ENCODE results near the gene TIMP4.

The TIMP4 gene

DNA sequence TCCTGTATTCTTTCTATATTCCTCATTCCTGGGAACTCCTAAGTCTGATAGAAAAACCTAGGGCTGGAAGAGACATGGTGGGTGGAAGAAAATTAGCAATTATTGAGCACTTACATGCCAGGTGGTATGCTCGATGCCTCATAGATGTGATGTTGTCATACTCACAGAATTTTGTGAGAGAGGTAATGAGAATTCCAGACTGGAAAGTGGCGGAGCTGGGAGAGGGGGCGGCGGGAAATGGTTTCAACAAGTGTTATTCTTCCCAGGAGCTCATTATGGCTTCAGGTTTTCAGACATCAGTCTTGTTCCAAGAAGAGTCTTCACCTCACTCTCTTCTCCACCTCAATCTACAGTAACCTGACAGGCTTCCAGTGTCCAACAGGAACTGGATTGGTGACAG is 16.2 kb downstream of the TIMP4 start:
- Histone ChIP-seq H3K27me3 (ENCODE audit: control insufficient read depth in 1 of 2, insufficient read depth in 2 of 2, low read length in 2 of 2) (no peaks in the 10 kb centered on the region), H3K36me3 (ENCODE audit: insufficient read depth, low read length) (no peaks in the 10 kb centered on the region), H3K4me3 (ENCODE audit: low read depth in 1 of 2, low read length in 2 of 2) (no peak overlapping the region), H3K4me1 (ENCODE audit: insufficient read depth, low read length) (no peaks in the 10 kb centered on the region), H3K27ac (ENCODE audit: low read depth, low read length) (no peak overlapping the region), H3K9me3 (ENCODE audit: low read length) (no peaks in the 10 kb centered on the region), H3K9ac (ENCODE audit: low read length) (no peak overlapping the region)

DNA sequence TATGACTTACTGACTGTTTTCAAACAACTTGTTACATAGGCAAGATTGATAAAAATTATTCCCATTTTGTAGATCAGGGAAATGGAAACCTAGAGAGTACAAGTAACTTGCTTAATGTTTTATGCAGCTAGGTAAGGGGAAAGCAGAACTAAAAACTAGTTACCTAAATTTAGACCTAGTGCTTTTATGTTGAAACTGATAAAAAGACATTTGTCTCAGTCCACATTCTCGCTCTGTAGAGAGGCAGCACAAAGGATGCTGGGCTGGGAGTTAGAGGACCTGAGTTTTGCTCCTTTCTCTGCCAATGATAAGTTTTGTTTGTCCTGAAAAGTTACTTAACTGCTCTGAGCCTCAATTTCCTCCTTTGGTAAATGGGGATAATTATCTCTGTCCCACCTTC is 17.4 kb downstream of the TIMP4 start:
- no peak overlapping the region for H3K4me3 ChIP-seq (ENCODE audit: low read depth in 1 of 2, low read length in 2 of 2)
- no peak overlapping the region for H3K27ac ChIP-seq (ENCODE audit: low read depth, low read length)
- no peaks in the 10 kb centered on the region for H3K4me1 ChIP-seq (ENCODE audit: insufficient read depth, low read length)
- no peaks in the 10 kb centered on the region for H3K27me3 ChIP-seq (ENCODE audit: control insufficient read depth in 1 of 2, insufficient read depth in 2 of 2, low read length in 2 of 2)
- H3K9ac ChIP-seq (ENCODE audit: low read length): no peak overlapping the region
- H3K36me3 ChIP-seq (ENCODE audit: insufficient read depth, low read length): no peaks in the 10 kb centered on the region
- no peaks in the 10 kb centered on the region for H3K9me3 ChIP-seq (ENCODE audit: low read length)

DNA sequence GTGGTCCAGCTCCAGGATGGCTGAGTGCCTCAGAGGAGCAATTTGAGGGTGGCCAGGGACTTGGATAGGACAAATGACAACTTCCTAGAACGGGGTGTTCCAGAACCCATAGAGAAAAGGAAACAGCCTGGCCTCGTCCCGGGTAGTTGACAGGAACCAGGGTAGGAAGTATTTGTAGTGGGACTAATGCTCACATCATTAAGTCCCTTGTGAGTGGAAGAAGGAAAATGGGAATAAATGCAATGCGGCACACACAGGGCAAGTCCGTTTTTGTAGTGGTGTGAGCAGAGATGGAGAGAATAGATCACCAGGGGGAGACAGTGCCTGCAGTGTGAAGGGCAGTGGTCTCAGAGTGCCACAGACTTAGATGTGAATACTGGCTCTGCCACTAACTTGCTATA is 19.6 kb downstream of the TIMP4 start:
- Histone ChIP-seq H3K9ac (ENCODE audit: low read length) (no peak overlapping the region), H3K9me3 (ENCODE audit: low read length) (no peaks in the 10 kb centered on the region), H3K4me3 (ENCODE audit: low read depth in 1 of 2, low read length in 2 of 2) (no peak overlapping the region), H3K27ac (ENCODE audit: low read depth, low read length) (no peak overlapping the region), H3K36me3 (ENCODE audit: insufficient read depth, low read length) (no peaks in the 10 kb centered on the region), H3K27me3 (ENCODE audit: control insufficient read depth in 1 of 2, insufficient read depth in 2 of 2, low read length in 2 of 2) (no peaks in the 10 kb centered on the region), H3K4me1 (ENCODE audit: insufficient read depth, low read length) (no peaks in the 10 kb centered on the region)

DNA sequence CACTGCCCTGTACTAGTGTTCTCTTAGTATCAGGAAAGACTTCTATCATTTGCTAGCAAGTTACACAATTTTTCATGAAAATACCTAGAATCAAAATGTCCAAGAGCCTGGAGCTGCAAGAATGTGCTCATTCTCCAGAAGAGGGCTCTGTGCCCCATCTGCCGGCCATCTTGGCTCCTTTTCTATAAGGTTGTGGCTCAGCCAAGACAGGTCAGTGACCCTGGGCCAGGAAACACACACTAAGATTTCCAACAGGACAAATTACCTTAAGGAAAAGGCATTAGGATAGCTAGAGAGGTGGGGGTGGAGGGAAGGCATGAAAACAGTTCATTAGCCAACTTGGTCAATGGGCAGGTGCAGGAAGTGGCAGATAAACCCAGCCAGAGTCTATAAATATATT is 20.7 kb downstream of the TIMP4 start:
- Histone ChIP-seq H3K27me3 (ENCODE audit: control insufficient read depth in 1 of 2, insufficient read depth in 2 of 2, low read length in 2 of 2) (no peaks in the 10 kb centered on the region), H3K9ac (ENCODE audit: low read length) (no peak overlapping the region), H3K4me1 (ENCODE audit: insufficient read depth, low read length) (no peaks in the 10 kb centered on the region), H3K9me3 (ENCODE audit: low read length) (no peaks in the 10 kb centered on the region), H3K27ac (ENCODE audit: low read depth, low read length) (no peak overlapping the region), H3K36me3 (ENCODE audit: insufficient read depth, low read length) (no peaks in the 10 kb centered on the region), H3K4me3 (ENCODE audit: low read depth in 1 of 2, low read length in 2 of 2) (no peak overlapping the region)

DNA sequence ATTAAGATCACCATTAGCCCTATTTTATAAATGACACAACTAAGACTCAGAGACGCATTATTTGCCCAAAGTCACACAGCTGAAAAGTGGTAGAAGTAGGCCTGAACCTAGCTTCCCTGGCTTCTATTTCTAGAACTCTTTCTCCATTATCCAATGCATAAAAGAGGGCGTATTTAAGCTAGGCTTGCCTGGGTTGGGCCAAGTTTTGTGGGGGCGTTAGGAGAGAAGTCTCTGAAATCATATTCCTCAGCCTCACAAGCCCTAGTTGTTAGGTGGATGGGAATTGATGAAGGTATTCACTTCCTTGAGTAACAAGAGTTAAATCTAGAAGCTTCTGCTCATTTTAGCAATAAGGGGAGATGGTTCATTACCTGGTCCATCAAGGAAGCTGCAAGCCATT is 22.3 kb downstream of the TIMP4 start:
- H3K27me3 ChIP-seq (ENCODE audit: control insufficient read depth in 1 of 2, insufficient read depth in 2 of 2, low read length in 2 of 2): no peaks in the 10 kb centered on the region
- no peaks in the 10 kb centered on the region for H3K4me1 ChIP-seq (ENCODE audit: insufficient read depth, low read length)
- no peak overlapping the region for H3K27ac ChIP-seq (ENCODE audit: low read depth, low read length)
- H3K9me3 ChIP-seq (ENCODE audit: low read length): no peaks in the 10 kb centered on the region
- no peaks in the 10 kb centered on the region for H3K36me3 ChIP-seq (ENCODE audit: insufficient read depth, low read length)
- no peak overlapping the region for H3K4me3 ChIP-seq (ENCODE audit: low read depth in 1 of 2, low read length in 2 of 2)
- no peak overlapping the region for H3K9ac ChIP-seq (ENCODE audit: low read length)

DNA sequence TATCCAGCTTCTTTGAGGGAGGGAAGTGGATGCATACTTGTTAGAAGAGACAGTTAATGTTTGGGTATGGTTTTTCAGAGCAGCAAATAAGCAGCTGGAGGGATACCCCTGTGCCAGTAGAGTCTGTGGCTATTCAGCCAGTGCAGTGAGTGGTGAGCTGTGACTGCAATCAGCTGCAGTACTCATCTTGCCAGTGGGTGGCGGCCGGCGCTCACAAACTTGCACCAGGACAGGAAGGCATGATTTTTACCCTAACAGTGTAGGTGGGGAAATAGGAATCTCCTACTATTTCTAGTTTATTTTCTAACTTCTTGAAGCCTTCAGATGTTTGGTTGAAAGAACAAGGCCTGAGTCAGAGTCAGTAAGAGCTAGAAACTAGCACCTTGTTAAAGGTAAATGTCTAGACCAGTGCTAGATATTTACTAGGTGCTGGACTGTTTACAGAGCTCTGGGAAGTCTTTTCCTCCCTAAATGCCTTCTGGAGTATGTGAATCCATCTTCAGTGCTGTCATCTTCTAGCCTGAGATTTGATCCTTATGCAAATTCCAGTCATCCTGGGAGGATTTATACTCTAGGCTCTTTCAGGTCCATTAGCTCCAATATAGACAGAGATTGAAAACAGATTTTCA is 23.6 kb downstream of the TIMP4 start:
- Histone ChIP-seq H3K9ac (ENCODE audit: low read length) (no peak overlapping the region), H3K4me3 (ENCODE audit: low read depth in 1 of 2, low read length in 2 of 2) (no peak overlapping the region), H3K36me3 (ENCODE audit: insufficient read depth, low read length) (no peaks in the 10 kb centered on the region), H3K27me3 (ENCODE audit: control insufficient read depth in 1 of 2, insufficient read depth in 2 of 2, low read length in 2 of 2) (no peaks in the 10 kb centered on the region), H3K9me3 (ENCODE audit: low read length) (no peaks in the 10 kb centered on the region), H3K4me1 (ENCODE audit: insufficient read depth, low read length) (no peaks in the 10 kb centered on the region), H3K27ac (ENCODE audit: low read depth, low read length) (no peak overlapping the region)

DNA sequence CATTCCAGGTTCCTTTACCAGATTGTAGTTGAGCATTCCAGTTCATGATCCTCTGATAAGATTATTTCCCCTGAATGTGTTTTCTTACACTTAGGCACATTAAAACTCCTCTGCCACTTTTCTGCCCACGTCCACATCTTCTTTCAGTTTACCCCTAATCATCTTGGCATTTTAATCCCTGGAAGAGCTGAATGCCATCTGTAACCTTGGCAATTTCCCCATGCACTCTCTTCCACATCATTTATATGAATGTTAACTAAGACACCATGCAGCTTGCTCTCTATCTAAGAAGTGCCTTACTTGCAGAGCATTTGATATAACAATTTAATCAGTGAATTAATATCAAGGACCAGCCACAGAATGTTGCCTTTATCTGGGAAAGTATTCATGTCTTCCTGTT is 25.8 kb downstream of the TIMP4 start:
- H3K27ac ChIP-seq (ENCODE audit: low read depth, low read length): no peak overlapping the region
- no peak overlapping the region for H3K9ac ChIP-seq (ENCODE audit: low read length)
- H3K4me3 ChIP-seq (ENCODE audit: low read depth in 1 of 2, low read length in 2 of 2): no peak overlapping the region
- no peaks in the 10 kb centered on the region for H3K36me3 ChIP-seq (ENCODE audit: insufficient read depth, low read length)
- H3K4me1 ChIP-seq (ENCODE audit: insufficient read depth, low read length): no peaks in the 10 kb centered on the region
- H3K27me3 ChIP-seq (ENCODE audit: control insufficient read depth in 1 of 2, insufficient read depth in 2 of 2, low read length in 2 of 2): no peaks in the 10 kb centered on the region
- no peaks in the 10 kb centered on the region for H3K9me3 ChIP-seq (ENCODE audit: low read length)

DNA sequence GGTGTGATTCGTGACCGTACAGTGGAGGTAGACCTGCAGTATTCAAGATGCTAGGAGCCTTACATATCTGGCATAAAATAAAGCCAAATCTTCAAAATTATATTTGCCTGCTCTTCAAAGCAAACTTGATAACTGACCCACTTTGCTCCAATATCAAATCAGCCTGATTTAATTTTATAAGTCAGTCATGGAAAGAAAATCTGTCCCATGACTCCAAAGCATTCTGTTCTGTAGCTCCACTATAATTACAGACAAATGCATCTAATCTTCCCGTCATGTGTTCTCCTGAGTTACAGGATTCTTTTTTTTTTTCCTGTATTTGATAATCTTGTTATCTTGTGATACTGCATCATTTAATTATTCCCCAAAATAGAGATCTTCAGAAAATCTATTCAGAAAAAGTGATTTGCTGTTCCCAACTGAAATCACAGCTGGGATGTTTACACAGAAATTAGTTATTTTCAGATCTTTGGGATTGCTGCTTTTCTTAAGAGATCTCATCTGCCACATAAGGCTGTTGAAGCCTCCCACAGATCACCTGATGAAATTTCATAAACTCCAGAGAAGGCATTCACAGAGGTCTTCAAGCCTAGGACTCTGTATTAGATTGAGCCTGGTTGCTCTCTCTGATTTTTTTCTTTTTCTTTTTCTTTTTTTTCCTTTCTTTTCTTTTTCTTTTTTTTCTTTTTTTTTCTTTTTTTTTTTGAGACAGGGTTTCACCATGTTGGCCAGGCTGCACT is 27.2 kb downstream of the TIMP4 start:
- no peaks in the 10 kb centered on the region for H3K27me3 ChIP-seq (ENCODE audit: control insufficient read depth in 1 of 2, insufficient read depth in 2 of 2, low read length in 2 of 2)
- no peaks in the 10 kb centered on the region for H3K4me1 ChIP-seq (ENCODE audit: insufficient read depth, low read length)
- no peaks in the 10 kb centered on the region for H3K36me3 ChIP-seq (ENCODE audit: insufficient read depth, low read length)
- H3K9me3 ChIP-seq (ENCODE audit: low read length): no peaks in the 10 kb centered on the region
- no peak overlapping the region for H3K4me3 ChIP-seq (ENCODE audit: low read depth in 1 of 2, low read length in 2 of 2)
- no peak overlapping the region for H3K9ac ChIP-seq (ENCODE audit: low read length)
- no peak overlapping the region for H3K27ac ChIP-seq (ENCODE audit: low read depth, low read length)

DNA sequence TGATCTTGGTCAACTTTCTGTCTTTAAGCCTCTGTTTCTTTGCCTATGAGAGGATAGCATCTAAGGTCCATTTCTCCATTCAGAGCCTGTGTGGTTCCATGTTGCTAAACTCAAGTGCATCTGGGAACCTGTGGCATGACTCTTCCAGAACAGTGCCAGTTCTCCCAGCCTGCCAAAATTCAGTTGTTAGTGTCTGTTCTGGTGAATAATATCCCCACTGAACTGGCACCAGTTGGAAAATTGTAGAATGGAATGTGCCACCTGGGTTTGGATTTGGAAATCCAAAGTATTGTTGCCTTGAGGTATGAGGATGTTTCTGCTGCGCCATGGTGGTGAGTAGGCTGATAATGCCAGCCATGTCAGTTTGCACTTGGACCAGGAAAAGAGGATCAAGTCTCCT is 31.3 kb downstream of the TIMP4 start:
- Histone ChIP-seq H3K4me3 (ENCODE audit: low read depth in 1 of 2, low read length in 2 of 2) (no peak overlapping the region), H3K4me1 (ENCODE audit: insufficient read depth, low read length) (no peaks in the 10 kb centered on the region), H3K9me3 (ENCODE audit: low read length) (no peaks in the 10 kb centered on the region), H3K36me3 (ENCODE audit: insufficient read depth, low read length) (no peaks in the 10 kb centered on the region), H3K9ac (ENCODE audit: low read length) (no peak overlapping the region), H3K27me3 (ENCODE audit: control insufficient read depth in 1 of 2, insufficient read depth in 2 of 2, low read length in 2 of 2) (no peaks in the 10 kb centered on the region), H3K27ac (ENCODE audit: low read depth, low read length) (no peak overlapping the region)

DNA sequence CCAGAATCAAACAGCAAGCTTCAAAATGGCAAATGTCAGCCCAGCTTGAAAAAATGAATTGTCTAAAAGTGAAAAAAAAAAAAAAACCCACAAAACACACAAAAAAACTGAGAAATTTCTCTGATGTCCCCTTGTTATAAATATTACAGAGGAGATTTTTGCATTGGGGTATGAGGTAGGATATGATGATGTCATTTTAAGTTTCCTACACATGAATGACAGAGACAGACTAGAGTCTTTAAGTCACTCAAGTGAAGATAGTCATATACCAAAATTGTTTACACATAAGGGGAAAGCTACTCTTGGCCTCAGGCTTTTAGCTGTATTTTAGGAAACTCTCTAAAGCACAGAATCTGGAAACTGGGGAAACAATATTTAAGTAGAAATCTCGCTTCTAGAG is 32.9 kb downstream of the TIMP4 start:
- no peaks in the 10 kb centered on the region for H3K36me3 ChIP-seq (ENCODE audit: insufficient read depth, low read length)
- no peaks in the 10 kb centered on the region for H3K9me3 ChIP-seq (ENCODE audit: low read length)
- H3K27me3 ChIP-seq (ENCODE audit: control insufficient read depth in 1 of 2, insufficient read depth in 2 of 2, low read length in 2 of 2): no peaks in the 10 kb centered on the region
- H3K9ac ChIP-seq (ENCODE audit: low read length): no peak overlapping the region
- H3K4me3 ChIP-seq (ENCODE audit: low read depth in 1 of 2, low read length in 2 of 2): no peak overlapping the region
- H3K4me1 ChIP-seq (ENCODE audit: insufficient read depth, low read length): no peaks in the 10 kb centered on the region
- H3K27ac ChIP-seq (ENCODE audit: low read depth, low read length): no peak overlapping the region

DNA sequence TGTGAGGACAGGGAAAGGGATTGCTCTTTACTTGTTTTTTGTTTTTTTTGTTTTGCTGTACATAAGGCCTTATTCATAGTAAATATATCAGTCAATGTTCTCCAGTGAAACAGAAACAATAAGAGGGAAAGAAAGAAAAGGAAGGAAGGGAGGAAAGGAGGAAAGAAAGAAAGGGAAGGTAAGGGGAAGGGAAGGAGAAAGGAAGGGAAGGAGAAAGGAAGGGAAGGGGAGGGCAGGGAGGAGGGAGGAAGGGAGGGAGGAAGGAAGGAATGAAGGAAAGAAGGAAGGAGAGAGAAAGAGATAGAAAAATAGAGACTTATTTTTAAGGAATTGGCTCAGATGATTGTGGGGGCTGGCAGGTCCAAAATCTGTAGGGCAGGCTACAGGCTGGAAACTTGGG is 37.2 kb downstream of the TIMP4 start:
- no peak overlapping the region for H3K4me3 ChIP-seq (ENCODE audit: low read depth in 1 of 2, low read length in 2 of 2)
- H3K36me3 ChIP-seq (ENCODE audit: insufficient read depth, low read length): no peaks in the 10 kb centered on the region
- H3K4me1 ChIP-seq (ENCODE audit: insufficient read depth, low read length): no peaks in the 10 kb centered on the region
- H3K27me3 ChIP-seq (ENCODE audit: control insufficient read depth in 1 of 2, insufficient read depth in 2 of 2, low read length in 2 of 2): no peaks in the 10 kb centered on the region
- no peaks in the 10 kb centered on the region for H3K9me3 ChIP-seq (ENCODE audit: low read length)
- no peak overlapping the region for H3K27ac ChIP-seq (ENCODE audit: low read depth, low read length)
- H3K9ac ChIP-seq (ENCODE audit: low read length): no peak overlapping the region

All from muscle layer of colon (tissue), 2 donors.